H9 (cell line): ENCODE data around the gene MISP. TPM values are rescaled to one million over a fixed set of nuclear protein-coding genes. Genes with fewer than 3 reads are reported as not detected.

ENCODE experiments used
- DNase-seq: peaks from one replicate; pipeline ENCODE4 v3.0.0-alpha.2; 2017
- H2AFZ ChIP-seq: one replicate; pipeline ENCODE4 v1.6.1; 2013; ENCODE audit warnings: mild to moderate bottlenecking, low read length, control low read depth, moderate library complexity
- H2AK5ac ChIP-seq: 2 replicates; pipeline ENCODE4 v1.6.1; 2013; ENCODE audit warnings: low read length, control low read depth, mixed read lengths; ENCODE audit not compliant: insufficient read length
- H2BK120ac ChIP-seq: one replicate; pipeline ENCODE4 v1.6.1; 2013; ENCODE audit warnings: low read depth, mild to moderate bottlenecking, low read length, control low read depth, inconsistent platforms; ENCODE audit not compliant: poor library complexity, severe bottlenecking
- H2BK12ac ChIP-seq: 2 replicates; pipeline ENCODE4 v1.6.1; 2013; ENCODE audit warnings: low read length, control low read depth, mixed read lengths, low read depth; ENCODE audit not compliant: insufficient read length
- H2BK15ac ChIP-seq: 2 replicates; pipeline ENCODE4 v1.6.1; 2013; ENCODE audit warnings: low read depth, low read length, control low read depth
- H2BK20ac ChIP-seq: one replicate; pipeline ENCODE4 v1.6.1; 2013; ENCODE audit warnings: low read depth, mild to moderate bottlenecking, low read length, control low read depth, inconsistent platforms; ENCODE audit not compliant: poor library complexity, severe bottlenecking
- H2BK5ac ChIP-seq: 2 replicates; pipeline ENCODE4 v1.6.1; 2013; ENCODE audit warnings: low read length, control low read depth, mixed read lengths; ENCODE audit not compliant: insufficient read length
- H3K14ac ChIP-seq: 2 replicates; pipeline ENCODE4 v1.6.1; 2013; ENCODE audit warnings: low read length, control low read depth; ENCODE audit not compliant: insufficient read depth
- H3K18ac ChIP-seq: 2 replicates; pipeline ENCODE4 v1.6.1; 2013; ENCODE audit warnings: low read depth, mild to moderate bottlenecking, mixed read lengths, low read length, control low read depth; ENCODE audit not compliant: insufficient read length
- H3K23ac ChIP-seq: 2 replicates; pipeline ENCODE4 v1.6.1; 2013; ENCODE audit warnings: low read length, control low read depth, mixed read lengths, low read depth; ENCODE audit not compliant: insufficient read length
- H3K23me2 ChIP-seq: 2 replicates; pipeline ENCODE4 v1.6.1; 2013; ENCODE audit warnings: low read depth, mild to moderate bottlenecking, mixed read lengths, low read length, control low read depth; ENCODE audit not compliant: insufficient read length, poor library complexity, severe bottlenecking
- H3K27ac ChIP-seq: 2 replicates; pipeline ENCODE4 v1.5.1; 2013; ENCODE audit warnings: low read length, control low read depth, mixed read lengths, low read depth; ENCODE audit not compliant: insufficient read length
- H3K27me3 ChIP-seq: 2 replicates; pipeline ENCODE4 v1.6.1; 2013; ENCODE audit warnings: low read length, control low read depth, inconsistent platforms; ENCODE audit not compliant: insufficient read depth
- H3K4ac ChIP-seq: 2 replicates; pipeline ENCODE4 v1.6.1; 2013; ENCODE audit warnings: low read depth, mild to moderate bottlenecking, control low read depth, inconsistent platforms, low read length, moderate library complexity
- H3K4me1 ChIP-seq: 2 replicates; pipeline ENCODE4 v1.6.1; 2013; ENCODE audit warnings: low read length, control low read depth, inconsistent platforms; ENCODE audit not compliant: insufficient read depth
- H3K4me2 ChIP-seq: 2 replicates; pipeline ENCODE4 v1.6.1; 2013; ENCODE audit warnings: low read length, control low read depth, mixed read lengths; ENCODE audit not compliant: insufficient read length, insufficient read depth
- H3K56ac ChIP-seq: 2 replicates; pipeline ENCODE4 v1.6.1; 2013; ENCODE audit warnings: low read depth, mild to moderate bottlenecking, mixed read lengths, low read length, control low read depth; ENCODE audit not compliant: insufficient read length
- H3K79me1 ChIP-seq: 2 replicates; pipeline ENCODE4 v1.6.1; 2013; ENCODE audit warnings: low read depth, mild to moderate bottlenecking, moderate library complexity, low read length, control low read depth, inconsistent platforms; ENCODE audit not compliant: insufficient read depth, poor library complexity, severe bottlenecking
- H3K79me2 ChIP-seq: 2 replicates; pipeline ENCODE4 v1.6.1; 2013; ENCODE audit warnings: low read length, control low read depth, inconsistent platforms; ENCODE audit not compliant: insufficient read depth
- H3K9ac ChIP-seq: 2 replicates; pipeline ENCODE4 v1.6.1; 2013; ENCODE audit warnings: low read length, control low read depth, mixed read lengths; ENCODE audit not compliant: insufficient read length; ENCODE audit errors: extremely low read depth
- H3K9me3 ChIP-seq: one replicate; pipeline ENCODE4 v1.6.1; 2013; ENCODE audit warnings: low read depth, low read length, inconsistent platforms; ENCODE audit not compliant: control insufficient read depth
- H3T11ph ChIP-seq: one replicate; pipeline ENCODE4 v1.6.1; 2013; ENCODE audit warnings: mild to moderate bottlenecking, low read length, control low read depth, inconsistent platforms
- H4K20me1 ChIP-seq: one replicate; pipeline ENCODE4 v1.6.1; 2013; ENCODE audit not compliant: control insufficient read depth, insufficient read length, insufficient read depth
- H4K5ac ChIP-seq: 2 replicates; pipeline ENCODE4 v1.6.1; 2013; ENCODE audit warnings: low read depth, mild to moderate bottlenecking, mixed read lengths, low read length, control low read depth; ENCODE audit not compliant: insufficient read length
- H4K8ac ChIP-seq: replicated peaks from 2 replicates; pipeline ENCODE4 v1.6.1; 2013; ENCODE audit warnings: low read length, control low read depth, mixed read lengths, low read depth; ENCODE audit not compliant: insufficient read length
- H4K91ac ChIP-seq: 2 replicates; pipeline ENCODE4 v1.6.1; 2013; ENCODE audit warnings: low read depth, mild to moderate bottlenecking, moderate library complexity, mixed read lengths, low read length, control low read depth; ENCODE audit not compliant: insufficient read length
- H3K27ac Mint-ChIP-seq, 3 experiments: 2 replicates in 2 of 3; 3 replicates in 1 of 3; pipeline ENCODE4 v1.8.0; 2020 to 2021; ENCODE audit warnings: mixed read lengths in 3 of 3, mild to moderate bottlenecking in 1 of 3, moderate library complexity in 1 of 3
- H3K27me3 Mint-ChIP-seq: 2 replicates; pipeline ENCODE4 v1.8.0; 2021; ENCODE audit warnings: low read depth, mild to moderate bottlenecking, moderate library complexity, mixed read lengths
- H3K36me3 Mint-ChIP-seq, 3 experiments: 2 replicates in 2 of 3; 3 replicates in 1 of 3; pipeline ENCODE4 v1.8.0; 2020 to 2021; ENCODE audit warnings: low read depth in 3 of 3, mixed read lengths in 3 of 3; ENCODE audit not compliant: insufficient read depth in 1 of 3
- H3K4me1 Mint-ChIP-seq, 2 experiments: 2 replicates each; pipeline ENCODE4 v1.8.0; 2020; ENCODE audit warnings: mixed read lengths in 2 of 2
- H3K4me3 Mint-ChIP-seq, 2 experiments: 2 replicates in 1 of 2; 3 replicates in 1 of 2; pipeline ENCODE4 v1.8.0; 2020 to 2021; ENCODE audit warnings: mild to moderate bottlenecking in 2 of 2, mixed read lengths in 2 of 2, moderate library complexity in 1 of 2
- H3K9me3 Mint-ChIP-seq, 2 experiments: 2 replicates in 1 of 2; 3 replicates in 1 of 2; pipeline ENCODE4 v1.8.0; 2020; ENCODE audit warnings: mild to moderate bottlenecking in 2 of 2, mixed read lengths in 2 of 2, moderate library complexity in 1 of 2
- WGBS: extraction: QIAGEN DNeasy Blood & Tissue Kit; methylation state at CpG from one replicate; pipeline ENCODE4 v1.1.7; 2013; ENCODE audit warnings: missing lambda C conversion rate, low lambda C conversion rate, mixed read lengths; ENCODE audit not compliant: insufficient read length; ENCODE audit errors: extremely low coverage; 5-methylcytosine and 5-hydroxymethylcytosine counted together
- total RNA-seq: library from RNA; stranded (reverse); gene quantifications from 2 replicates; pipeline ENCODE4 v1.2.1, GENCODE V29; 2021
- TF ChIP-seq, protein P1 (sequence below): fragments of 200-600 bp; sonication (generic); conservative IDR thresholded peaks from 3 replicates; pipeline ENCODE4 v1.8.0; 2021; ENCODE audit warnings: antibody characterized with exemption, mild to moderate bottlenecking

The MISP gene
- total RNA-seq, 1 experiment from 2014 or later = 0.44 TPM

DNA sequence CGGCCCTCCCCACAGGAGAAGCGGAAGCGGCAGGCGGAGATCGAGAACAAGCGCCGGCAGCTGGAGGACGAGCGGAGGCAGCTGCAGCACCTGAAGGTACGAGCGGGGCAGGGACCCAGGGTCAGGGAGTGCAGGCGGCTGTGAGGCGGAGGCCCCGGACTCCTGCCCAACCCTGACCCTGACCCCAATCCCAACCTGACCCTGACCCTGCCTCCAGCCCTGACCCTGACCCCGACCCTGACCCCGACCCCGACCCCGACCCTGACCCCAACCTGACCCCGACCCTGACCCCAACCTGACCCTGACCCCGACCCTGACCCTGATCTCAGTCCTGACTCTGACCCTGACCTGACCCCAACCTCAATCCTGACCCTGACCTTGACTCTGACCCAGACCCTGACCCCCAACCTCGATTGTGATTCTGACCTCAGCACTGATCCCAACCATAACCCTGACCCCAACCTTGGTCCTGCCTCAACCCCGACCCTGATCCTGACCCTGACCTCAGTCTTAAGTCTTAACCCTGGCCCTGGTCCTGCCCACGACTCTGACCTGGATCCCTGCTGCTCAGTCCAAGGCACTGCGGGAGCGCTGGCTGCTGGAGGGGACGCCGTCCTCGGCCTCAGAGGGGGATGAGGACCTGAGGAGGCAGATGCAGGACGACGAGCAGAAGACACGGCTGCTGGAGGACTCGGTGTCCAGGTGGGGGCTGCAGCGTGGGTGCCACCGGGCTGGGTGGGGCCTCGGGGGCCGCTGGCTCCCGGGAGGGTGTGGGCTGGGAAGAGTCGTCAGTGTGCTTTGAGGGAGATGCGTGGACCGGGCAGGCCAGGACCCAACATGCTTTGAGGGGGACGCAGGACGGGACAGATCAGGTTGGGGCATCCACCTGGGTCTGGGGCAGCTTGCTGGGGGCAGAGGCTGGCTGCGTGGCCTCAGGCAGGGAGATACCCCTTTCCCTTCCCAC lies 23.6 kb upstream of the MISP start:
- Histone ChIP-seq H3K27me3 (no peaks in the 10 kb centered on the region), H3K4me2 (no peak overlapping the region), H3K9ac (no peak overlapping the region), H3K79me2 (no peaks in the 10 kb centered on the region), H2AK5ac (no peak overlapping the region), H2BK120ac (no peak overlapping the region), H3K4ac (no peak overlapping the region), H3K14ac (no peak overlapping the region), H3T11ph (no peak overlapping the region), H3K23ac (no peak overlapping the region), H2BK5ac (no peak overlapping the region), H3K23me2 (no peaks in the 10 kb centered on the region), H2BK20ac (no peak overlapping the region), H3K9me3 (no peaks in the 10 kb centered on the region), H4K20me1 (no peaks in the 10 kb centered on the region), H3K79me1 (no peaks in the 10 kb centered on the region), H2BK12ac (no peak overlapping the region), H2AFZ (no peak overlapping the region), H3K56ac (no peak overlapping the region), H3K4me1 (no peaks in the 10 kb centered on the region), H3K27ac (no peak overlapping the region), H4K8ac (no peak overlapping the region), H3K18ac (no peak overlapping the region), H4K5ac (no peak overlapping the region), H4K91ac (no peak overlapping the region), H2BK15ac (no peak overlapping the region)
- Mint-ChIP-seq H3K9me3 (no peaks in the 10 kb centered on the region), H3K4me3 (no peak overlapping the region; a peak in 1 of 5 replicates), H3K4me1 (no peaks in the 10 kb centered on the region), H3K27ac (no peak overlapping the region; a peak in 1 of 7 replicates), H3K27me3 (no peaks in the 10 kb centered on the region), H3K36me3 (peaks cover 2 to 9% (median 5%) of the 10 kb centered on the region in 3 experiments; a peak in 6 of 7 replicates)
- WGBS = no CpG with 5 or more reads among the region's 43 CpGs
- no peak for DNase-seq
- TF ChIP-seq, protein P1, sequence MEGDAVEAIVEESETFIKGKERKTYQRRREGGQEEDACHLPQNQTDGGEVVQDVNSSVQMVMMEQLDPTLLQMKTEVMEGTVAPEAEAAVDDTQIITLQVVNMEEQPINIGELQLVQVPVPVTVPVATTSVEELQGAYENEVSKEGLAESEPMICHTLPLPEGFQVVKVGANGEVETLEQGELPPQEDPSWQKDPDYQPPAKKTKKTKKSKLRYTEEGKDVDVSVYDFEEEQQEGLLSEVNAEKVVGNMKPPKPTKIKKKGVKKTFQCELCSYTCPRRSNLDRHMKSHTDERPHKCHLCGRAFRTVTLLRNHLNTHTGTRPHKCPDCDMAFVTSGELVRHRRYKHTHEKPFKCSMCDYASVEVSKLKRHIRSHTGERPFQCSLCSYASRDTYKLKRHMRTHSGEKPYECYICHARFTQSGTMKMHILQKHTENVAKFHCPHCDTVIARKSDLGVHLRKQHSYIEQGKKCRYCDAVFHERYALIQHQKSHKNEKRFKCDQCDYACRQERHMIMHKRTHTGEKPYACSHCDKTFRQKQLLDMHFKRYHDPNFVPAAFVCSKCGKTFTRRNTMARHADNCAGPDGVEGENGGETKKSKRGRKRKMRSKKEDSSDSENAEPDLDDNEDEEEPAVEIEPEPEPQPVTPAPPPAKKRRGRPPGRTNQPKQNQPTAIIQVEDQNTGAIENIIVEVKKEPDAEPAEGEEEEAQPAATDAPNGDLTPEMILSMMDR = no peak
